Neural progenitor cell (in vitro differentiated cells): ENCODE measurements around the gene RNF146.

Experiments
- CTCF ChIP-seq: fragments of 200-600 bp; sonication (generic); IDR thresholded peaks from 2 replicates; pipeline ENCODE4 v1.5.1; 2017; ENCODE audit warnings: antibody characterized with exemption, mild to moderate bottlenecking
- EZH2 ChIP-seq: fragments of 200-600 bp; sonication (generic); IDR thresholded peaks from 2 replicates; pipeline ENCODE4 v1.6.1; 2017; ENCODE audit warnings: antibody characterized with exemption, mild to moderate bottlenecking, moderate library complexity
- EZH2phosphoT487 ChIP-seq: fragments of 200-600 bp; sonication (generic); IDR thresholded peaks from 2 replicates; pipeline ENCODE4 v1.6.1; 2017; ENCODE audit warnings: antibody characterized with exemption

- TF ChIP-seq EZH2phosphoT487 (no peak), CTCF (no peak), EZH2 (no peak)
These were observed 34.6 kb downstream of the RNF146 start for GRCh38 chr6:127301199-127301700.
